Naive thymus-derived CD4-positive, alpha-beta T cell (primary cell): Measurements from ENCODE around the gene RGS6. TPM values are rescaled to one million over a fixed set of nuclear protein-coding genes. Genes with fewer than 3 reads are reported as not detected.

ENCODE experiments used
- ATAC-seq: fragments of 150-1000 bp; cut with Tn5 transposase; 2 replicates; pipeline ENCODE4 v1.10.0; 2021; ENCODE audit warnings: mild to moderate bottlenecking, moderate library complexity
- CTCF ChIA-PET: fragments of 350-600 bp; sonication (Branson Sonifier 250); formaldehyde crosslinking; loops from one replicate; lab custom pipeline; 2021; ENCODE audit warnings: antibody characterized with exemption; lab: Charles Lee
- POLR2A ChIA-PET: fragments of 350-600 bp; sonication (Branson Sonifier 250); formaldehyde crosslinking; loops from one replicate; lab custom pipeline; 2021; ENCODE audit warnings: antibody characterized with exemption, inconsistent platforms; lab: Charles Lee
- DNase-seq, 9 donors: peaks; one replicate each; pipeline versions ENCODE4 v3.0.0 to v3.0.0-alpha.2; 2020 to 2022; ENCODE audit warnings: mixed read lengths in 1 of 9
- H3K27ac ChIP-seq: one replicate; pipeline ENCODE4 v1.7.0; 2013; ENCODE audit warnings: mild to moderate bottlenecking, low read depth, low read length, moderate library complexity
- H3K27me3 ChIP-seq, 2 donors: one replicate each; pipeline ENCODE4 v1.7.0; 2013; ENCODE audit warnings: low read length in 2 of 2, mild to moderate bottlenecking in 2 of 2, moderate library complexity in 2 of 2; ENCODE audit not compliant: control insufficient read depth in 2 of 2, insufficient read depth in 2 of 2
- H3K36me3 ChIP-seq, 3 experiments: 1 replicate in 2 of 3; 2 replicates in 1 of 3; pipeline ENCODE4 v1.7.0; 2013; ENCODE audit warnings: low read length in 3 of 3, mild to moderate bottlenecking in 3 of 3, moderate library complexity in 1 of 3; ENCODE audit not compliant: insufficient read depth in 3 of 3, control insufficient read depth in 2 of 3
- H3K4me1 ChIP-seq, 2 donors: one replicate each; pipeline ENCODE4 v1.7.0; 2013; ENCODE audit warnings: low read length in 2 of 2, mild to moderate bottlenecking in 2 of 2, moderate library complexity in 1 of 2; ENCODE audit not compliant: control insufficient read depth in 2 of 2, insufficient read depth in 2 of 2
- H3K4me3 ChIP-seq: 2 replicates; pipeline ENCODE4 v1.7.0; 2013; ENCODE audit warnings: mild to moderate bottlenecking, low read length
- H3K9me3 ChIP-seq, 3 experiments: 1 replicate in 2 of 3; 2 replicates in 1 of 3; pipeline ENCODE4 v1.7.0; 2013; ENCODE audit warnings: low read length in 3 of 3; ENCODE audit not compliant: control insufficient read depth in 2 of 3
- H3K27ac Mint-ChIP-seq, 9 donors: one replicate each; pipeline ENCODE4 v1.8.0; 2020 to 2022; ENCODE audit warnings: mixed read lengths in 9 of 9, mild to moderate bottlenecking in 8 of 9, moderate library complexity in 5 of 9, inconsistent platforms in 2 of 9
- H3K27me3 Mint-ChIP-seq, 5 donors: one replicate each; pipeline ENCODE4 v1.8.0; 2021 to 2022; ENCODE audit warnings: mixed read lengths in 5 of 5, mild to moderate bottlenecking in 1 of 5
- H3K36me3 Mint-ChIP-seq, 5 donors: one replicate each; pipeline ENCODE4 v1.8.0; 2020 to 2022; ENCODE audit warnings: mixed read lengths in 5 of 5, mild to moderate bottlenecking in 3 of 5, inconsistent platforms in 1 of 5
- H3K4me1 Mint-ChIP-seq, 7 donors: one replicate each; pipeline ENCODE4 v1.8.0; 2020 to 2022; ENCODE audit warnings: mixed read lengths in 7 of 7, mild to moderate bottlenecking in 3 of 7, inconsistent platforms in 1 of 7
- H3K4me3 Mint-ChIP-seq, 10 donors: one replicate each; pipeline ENCODE4 v1.8.0; 2020 to 2022; ENCODE audit warnings: mild to moderate bottlenecking in 10 of 10, mixed read lengths in 10 of 10, moderate library complexity in 6 of 10, inconsistent platforms in 2 of 10
- H3K9me3 Mint-ChIP-seq, 11 donors: one replicate each; pipeline ENCODE4 v1.8.0; 2020 to 2022; ENCODE audit warnings: mixed read lengths in 11 of 11, mild to moderate bottlenecking in 4 of 11, inconsistent platforms in 1 of 11, moderate library complexity in 1 of 11
- intact Hi-C, 2 donors: fragments of 100-400 bp; cut with micrococcal nuclease; formaldehyde crosslinking; loops; one replicate each; pipeline ENCODE4 v1.15.1; 2023
- polyA plus RNA-seq, 2 donors: library from polyadenylated mRNA; unstranded; fragments of 300-500 nt; fragmentation: Illumina TruSeq; gene quantifications; one replicate each; pipeline ENCODE4 v1.2.3, GENCODE V29; 2021
- total RNA-seq, 6 experiments: library from RNA in 5 of 6; stranded (reverse) in 5 of 6; gene quantifications; 1 replicate in 5 of 6; 2 replicates in 1 of 6; pipeline ENCODE4 v1.2.3 and lab custom pipeline; 2021 to 2026

Gene RGS6
- total and polyA plus RNA-seq, 7 experiments from 2014 or later: 0.29 to 0.97 TPM; not detected in 5

DNA sequence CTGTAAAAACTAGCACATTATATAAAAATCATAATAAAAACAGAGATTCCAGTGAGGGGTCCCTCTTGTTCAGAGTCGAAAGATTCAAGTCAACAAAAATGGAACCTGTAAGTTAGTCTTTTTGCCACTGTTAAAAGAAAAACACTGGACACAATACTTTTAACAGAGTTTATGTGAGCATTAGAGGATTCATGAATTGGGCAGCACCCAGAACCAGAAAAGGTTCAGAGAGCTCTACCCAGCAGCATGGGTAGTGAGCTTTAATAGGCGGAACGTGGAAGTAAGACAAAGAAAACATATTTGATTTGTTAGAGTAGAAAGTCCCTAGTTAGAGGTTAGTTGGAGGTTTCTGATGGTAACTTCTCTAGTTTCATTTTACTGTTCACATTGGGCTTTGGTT is 476.8 kb downstream of the RGS6 start:
- H3K9me3 ChIP-seq: no peaks in the 10 kb centered on the region
- Mint-ChIP-seq H3K4me1 (peaks cover 0 to 1% (median 0%) of the 10 kb centered on the region in 7 donors), H3K4me3 (no peak overlapping the region), H3K36me3 (peaks cover 0 to 7% (median 0%) of the 10 kb centered on the region in 5 donors), H3K9me3 (peaks cover 0 to 10% (median 2%) of the 10 kb centered on the region in 11 donors), H3K27me3 (peaks cover 11 to 35% (median 21%) of the 10 kb centered on the region in 5 donors), H3K27ac (no peak overlapping the region)
- ChIA-PET CTCF (no interaction called here), POLR2A (no interaction called here)
- no peak overlapping the region for H3K4me3 ChIP-seq
- intact Hi-C loops: no loop called here
- H3K36me3 ChIP-seq: no peaks in the 10 kb centered on the region
- H3K27ac ChIP-seq: no peak overlapping the region
- ATAC-seq (no peak), DNase-seq (no peak)
- H3K4me1 ChIP-seq: no peaks in the 10 kb centered on the region
- H3K27me3 ChIP-seq: no peaks in the 10 kb centered on the region

DNA sequence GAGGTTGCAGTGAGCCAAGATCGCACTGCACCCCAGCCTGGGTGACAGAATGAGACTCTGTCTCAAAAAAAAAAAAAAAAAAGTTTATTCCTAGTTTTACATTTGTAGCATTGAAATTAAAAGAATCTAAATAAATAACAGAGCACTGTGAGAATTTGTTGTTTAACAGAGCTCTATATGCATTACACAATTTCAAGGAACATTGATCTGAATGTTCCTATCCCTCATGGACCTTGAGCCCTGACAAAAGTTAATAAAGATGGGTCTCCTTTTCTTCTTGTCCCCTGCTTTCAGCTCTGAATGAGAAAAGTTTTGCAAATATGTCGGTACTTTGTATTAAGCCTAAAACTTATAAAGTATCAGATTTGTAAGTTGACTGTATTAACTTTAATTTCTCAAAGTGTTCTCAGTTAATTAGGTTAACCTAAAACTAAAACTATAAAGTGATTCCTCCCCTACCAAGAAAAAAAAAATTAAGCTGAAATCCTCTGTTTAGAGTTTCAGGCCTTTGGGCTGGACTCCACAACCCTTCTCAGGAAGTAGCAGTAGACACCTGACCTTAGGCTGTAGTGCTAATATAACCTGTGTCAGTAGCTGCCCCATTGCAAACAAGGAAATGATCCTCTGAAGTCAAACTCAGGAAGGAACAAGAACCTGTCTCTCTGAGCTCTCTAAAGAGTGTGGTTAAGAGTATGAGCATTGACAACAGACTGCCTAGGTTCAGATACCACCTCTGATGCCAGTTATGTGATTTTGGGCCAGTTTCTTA is 484.0 kb downstream of the RGS6 start:
- Mint-ChIP-seq H3K27ac (no peak overlapping the region), H3K36me3 (peaks cover 0 to 7% (median 0%) of the 10 kb centered on the region in 5 donors), H3K27me3 (peaks cover 6 to 27% (median 10%) of the 10 kb centered on the region in 5 donors), H3K4me1 (peaks cover 0 to 17% (median 5%) of the 10 kb centered on the region in 7 donors), H3K9me3 (peaks cover 0 to 14% (median 4%) of the 10 kb centered on the region in 11 donors), H3K4me3 (no peak overlapping the region)
- ATAC-seq: no peak
- no peaks in the 10 kb centered on the region for H3K4me1 ChIP-seq
- ChIA-PET POLR2A (no interaction called here), CTCF (no interaction called here)
- no peaks in the 10 kb centered on the region for H3K36me3 ChIP-seq
- no peak for DNase-seq
- H3K9me3 ChIP-seq: no peaks in the 10 kb centered on the region
- intact Hi-C loops: no loop called here
- no peak overlapping the region for H3K27ac ChIP-seq
- no peak overlapping the region for H3K4me3 ChIP-seq
- H3K27me3 ChIP-seq: no peaks in the 10 kb centered on the region

DNA sequence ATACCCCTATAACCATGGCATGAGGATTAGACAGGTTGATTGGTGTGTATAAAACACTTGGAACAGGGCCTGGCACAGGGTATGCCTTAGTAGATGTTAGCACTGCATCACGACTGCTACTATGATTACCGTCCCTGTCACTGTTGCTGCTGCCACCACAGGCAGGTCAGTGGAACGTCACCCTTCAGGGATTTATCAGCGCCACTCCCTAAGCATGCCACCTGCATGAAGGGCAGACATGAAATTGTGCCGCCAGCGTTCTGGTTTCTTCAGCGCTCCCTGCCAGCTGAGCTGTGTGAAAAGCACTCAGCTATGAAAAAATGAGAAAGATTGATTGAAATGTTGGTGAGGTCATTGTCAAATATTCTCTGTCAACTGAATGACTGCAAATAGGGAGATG is 484.7 kb downstream of the RGS6 start:
- H3K27me3 ChIP-seq: no peaks in the 10 kb centered on the region
- Mint-ChIP-seq H3K4me1 (peaks cover 0 to 21% (median 5%) of the 10 kb centered on the region in 7 donors), H3K36me3 (peaks cover 0 to 7% (median 0%) of the 10 kb centered on the region in 5 donors), H3K27ac (no peak overlapping the region), H3K27me3 (peaks cover 6 to 24% (median 10%) of the 10 kb centered on the region in 5 donors), H3K4me3 (no peak overlapping the region), H3K9me3 (peaks cover 0 to 14% (median 4%) of the 10 kb centered on the region in 11 donors)
- ATAC-seq: no peak
- DNase-seq: no peak
- no peak overlapping the region for H3K27ac ChIP-seq
- no peaks in the 10 kb centered on the region for H3K4me1 ChIP-seq
- intact Hi-C loops: no loop called here
- H3K4me3 ChIP-seq: no peak overlapping the region
- no peaks in the 10 kb centered on the region for H3K9me3 ChIP-seq
- H3K36me3 ChIP-seq: no peaks in the 10 kb centered on the region
- ChIA-PET CTCF (no interaction called here), POLR2A (no interaction called here)

DNA sequence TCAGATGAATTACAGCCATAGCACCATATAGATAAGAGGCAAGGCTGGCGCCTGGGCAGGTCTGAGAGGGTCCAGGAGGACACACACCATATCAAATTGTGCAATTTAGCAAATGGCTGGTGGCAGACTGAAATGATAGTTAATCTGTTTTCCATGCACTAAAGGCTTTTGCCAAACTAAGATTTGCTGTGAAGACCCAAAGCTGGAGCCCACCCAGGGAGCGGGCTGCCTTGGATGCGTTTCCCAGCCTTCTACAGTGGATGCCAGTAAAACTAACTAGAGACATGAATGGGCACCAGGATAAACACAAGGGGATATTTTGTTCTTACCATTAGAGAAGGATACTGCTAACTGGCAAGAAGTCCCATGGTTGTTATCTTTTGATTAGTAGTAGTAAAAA is 486.6 kb downstream of the RGS6 start:
- Mint-ChIP-seq H3K4me1 (peaks cover 0 to 21% (median 5%) of the 10 kb centered on the region in 7 donors), H3K27me3 (peaks cover 10 to 19% (median 17%) of the 10 kb centered on the region in 5 donors)
- intact Hi-C loops: no loop called here

DNA sequence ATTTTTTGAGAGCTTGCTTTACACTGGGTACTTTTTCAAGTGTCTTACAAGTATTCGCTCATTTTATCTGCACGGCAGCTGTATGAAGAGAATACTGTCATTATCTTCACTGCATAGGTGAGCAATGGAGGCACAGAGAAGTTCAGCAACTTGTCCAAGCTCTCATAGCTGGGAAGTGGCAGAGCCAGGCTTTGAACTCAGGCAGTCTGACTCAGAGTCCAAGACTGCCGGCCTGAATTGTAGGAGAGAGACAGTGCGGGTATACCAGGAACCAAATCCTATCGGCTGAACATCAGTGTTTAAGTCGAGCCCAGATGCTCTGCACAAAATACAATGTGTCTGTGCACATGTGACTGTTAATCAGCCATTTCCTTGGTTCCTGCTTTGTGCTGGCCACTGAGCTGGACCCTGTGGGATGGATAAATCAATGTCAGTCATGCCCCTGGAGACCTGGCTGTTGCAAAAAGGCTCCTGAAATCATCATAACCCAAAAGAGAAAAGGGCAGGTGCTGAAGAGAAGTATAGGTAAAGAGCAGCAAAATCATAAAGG is 487.1 kb downstream of the RGS6 start:
- peaks cover 0 to 21% (median 5%) of the 10 kb centered on the region in 7 donors for H3K4me1 Mint-ChIP-seq
- CTCF ChIA-PET: interaction anchor here (0.6 kb wide), 1 partner anchor 128 kb away, joined by 3 read pairs; no protein-coding TSS in a partner anchor
- no peak overlapping the region for H3K4me3 Mint-ChIP-seq
- Histone ChIP-seq H3K9me3 (no peaks in the 10 kb centered on the region), H3K27ac (no peak overlapping the region), H3K36me3 (no peaks in the 10 kb centered on the region), H3K4me1 (no peaks in the 10 kb centered on the region), H3K27me3 (no peaks in the 10 kb centered on the region), H3K4me3 (no peak overlapping the region)
- DNase-seq (no peak), ATAC-seq (no peak)
- H3K36me3 Mint-ChIP-seq: peaks cover 0 to 23% (median 7%) of the 10 kb centered on the region in 5 donors
- H3K9me3 Mint-ChIP-seq: peaks cover 0 to 18% (median 6%) of the 10 kb centered on the region in 11 donors
- no peak overlapping the region for H3K27ac Mint-ChIP-seq
- peaks cover 6 to 18% (median 13%) of the 10 kb centered on the region in 5 donors for H3K27me3 Mint-ChIP-seq
- intact Hi-C loops: no loop called here
- POLR2A ChIA-PET: no interaction called here

More for the DNA sequence above, 486.6 kb downstream of the RGS6 start:
- ChIA-PET CTCF (no interaction called here), POLR2A (no interaction called here)
- Histone ChIP-seq H3K36me3 (no peaks in the 10 kb centered on the region), H3K9me3 (no peaks in the 10 kb centered on the region), H3K4me3 (no peak overlapping the region), H3K27me3 (no peaks in the 10 kb centered on the region), H3K4me1 (no peaks in the 10 kb centered on the region), H3K27ac (no peak overlapping the region)
- ATAC-seq (no peak), DNase-seq (no peak)
- H3K27ac Mint-ChIP-seq: no peak overlapping the region
- no peak overlapping the region for H3K4me3 Mint-ChIP-seq
- H3K36me3 Mint-ChIP-seq: peaks cover 0 to 21% (median 7%) of the 10 kb centered on the region in 5 donors
- H3K9me3 Mint-ChIP-seq: peaks cover 0 to 22% (median 6%) of the 10 kb centered on the region in 11 donors

DNA sequence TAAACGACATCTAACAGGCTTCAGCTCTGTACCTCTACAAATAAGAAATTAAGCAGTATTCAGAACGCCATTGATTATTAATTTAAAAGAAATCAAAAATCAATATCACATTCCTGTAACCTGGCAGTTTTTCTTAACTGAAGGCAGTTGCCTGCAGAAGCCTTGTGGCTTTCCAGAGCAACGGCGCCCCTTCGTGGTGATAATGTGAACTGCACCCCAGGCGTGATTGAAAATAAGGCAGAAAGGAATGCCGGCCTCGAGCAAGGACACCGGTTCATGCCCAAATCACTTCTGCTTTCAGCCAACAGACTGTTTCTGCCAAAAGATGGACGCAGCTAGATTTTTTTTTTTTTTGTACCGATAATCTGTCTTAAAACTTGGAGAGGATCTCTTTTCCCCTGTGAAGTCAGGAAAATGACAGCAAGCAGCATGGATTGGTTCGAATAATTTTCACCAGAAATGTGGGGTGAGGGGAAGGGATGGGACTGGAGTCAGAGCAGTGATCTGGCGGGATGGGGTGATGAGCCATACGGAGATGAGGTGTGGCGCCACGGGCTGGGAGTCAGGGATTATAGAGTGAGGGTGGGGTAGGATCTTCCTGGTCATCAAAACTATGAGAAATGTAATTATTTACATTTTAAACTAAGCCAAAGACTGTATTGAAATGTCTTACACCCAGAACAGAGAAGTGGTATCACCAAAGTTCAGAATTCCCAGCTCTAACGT is 488.7 kb downstream of the RGS6 start:
- Mint-ChIP-seq H3K4me3 (peak overlapping the region in 1 of 10 donors; percentile 38), H3K36me3 (peaks cover 0 to 21% (median 7%) of the 10 kb centered on the region in 5 donors), H3K9me3 (peaks cover 0 to 12% (median 3%) of the 10 kb centered on the region in 11 donors), H3K27ac (peak overlapping the region in 2 of 9 donors; percentile 36 to 66), H3K4me1 (peaks cover 0 to 21% (median 5%) of the 10 kb centered on the region in 7 donors), H3K27me3 (peaks cover 0 to 11% (median 8%) of the 10 kb centered on the region in 5 donors)
- ChIA-PET POLR2A (no interaction called here), CTCF (no interaction called here)
- Histone ChIP-seq H3K27ac (no peak overlapping the region), H3K4me3 (no peak overlapping the region), H3K36me3 (no peaks in the 10 kb centered on the region), H3K4me1 (no peaks in the 10 kb centered on the region), H3K9me3 (no peaks in the 10 kb centered on the region), H3K27me3 (no peaks in the 10 kb centered on the region)
- DNase-seq: peak in 8 of 9 donors; percentile 18 to 80 (median 40)
- intact Hi-C loops: loop anchor here in 1 of 2 donors (1.0 to 5.0 kb wide), 2 partner anchors 319 to 397 kb away; no protein-coding TSS in a partner anchor
- ATAC-seq: peak; percentile 58
